CD14-positive monocyte (primary cell): ENCODE results near the gene ANKRD27. TPM values are rescaled to one million over a fixed set of nuclear protein-coding genes. Genes with fewer than 3 reads are reported as not detected.

Source experiments
- DNase-seq, 3 donors: peaks; one replicate each; pipeline ENCODE4 v3.0.0-alpha.2; 2011 to 2022
- H2AFZ ChIP-seq: 2 replicates; pipeline ENCODE4 v1.6.0; 2012; ENCODE audit warnings: mild to moderate bottlenecking, low read depth, low read length, inconsistent platforms; ENCODE audit not compliant: insufficient read depth, poor library complexity, severe bottlenecking
- H3K27ac ChIP-seq, 2 donors: 1 replicate in 1 of 2; 2 replicates in 1 of 2; pipeline ENCODE4 v1.5.1; 2012 to 2013; ENCODE audit warnings: low read length in 2 of 2, control low read depth in 1 of 2, inconsistent platforms in 1 of 2, low read depth in 1 of 2, mild to moderate bottlenecking in 1 of 2
- H3K27me3 ChIP-seq, 2 donors: one replicate each; pipeline versions ENCODE4 v1.6.0 to v1.6.1; 2011 to 2013; ENCODE audit warnings: low read length in 2 of 2; ENCODE audit not compliant: control insufficient read depth in 2 of 2, insufficient read depth in 2 of 2
- H3K36me3 ChIP-seq, 2 donors: replicated peaks in 1 of 2; 1 replicate in 1 of 2; 2 replicates in 1 of 2; pipeline versions ENCODE4 v1.5.1 to v1.6.1; 2012 to 2013; ENCODE audit warnings: low read length in 2 of 2, control low read depth in 1 of 2, inconsistent platforms in 1 of 2, mild to moderate bottlenecking in 1 of 2; ENCODE audit not compliant: insufficient read depth in 2 of 2, control insufficient read depth in 1 of 2
- H3K4me1 ChIP-seq, 2 donors: 1 replicate in 1 of 2; 2 replicates in 1 of 2; pipeline versions ENCODE4 v1.5.1 to v1.6.1; 2012 to 2013; ENCODE audit warnings: low read length in 2 of 2, control low read depth in 1 of 2, inconsistent platforms in 1 of 2, mild to moderate bottlenecking in 1 of 2, moderate library complexity in 1 of 2; ENCODE audit not compliant: insufficient read depth in 2 of 2, control insufficient read depth in 1 of 2
- H3K4me2 ChIP-seq: replicated peaks from 2 replicates; pipeline ENCODE3; 2012; ENCODE audit warnings: low read length, moderate library complexity, mild to moderate bottlenecking; ENCODE audit not compliant: poor library complexity, severe bottlenecking; ENCODE audit errors: extremely low read depth
- H3K4me3 ChIP-seq, 3 experiments: fragments of 200-600 bp in 1 of 3; sonication (generic) in 1 of 3; replicated peaks in 1 of 3; 1 replicate in 2 of 3; 2 replicates in 1 of 3; pipeline ENCODE4 v1.5.1; 2011 to 2013; ENCODE audit warnings: low read length in 3 of 3, mild to moderate bottlenecking in 3 of 3, control low read depth in 2 of 3, low read depth in 2 of 3, inconsistent platforms in 1 of 3, moderate library complexity in 1 of 3
- H3K79me2 ChIP-seq: 2 replicates; pipeline ENCODE4 v1.6.0; 2012; ENCODE audit warnings: mild to moderate bottlenecking, control low read depth, inconsistent platforms, low read length, moderate library complexity; ENCODE audit not compliant: insufficient read depth
- H3K9ac ChIP-seq: 2 replicates; pipeline ENCODE4 v1.6.0; 2017; ENCODE audit warnings: low read length, mild to moderate bottlenecking; ENCODE audit not compliant: insufficient read depth, poor library complexity, severe bottlenecking
- H3K9me3 ChIP-seq, 2 donors: replicated peaks in 1 of 2; 1 replicate in 1 of 2; 2 replicates in 1 of 2; pipeline versions ENCODE4 v1.5.1 to v1.6.1; 2012 to 2013; ENCODE audit warnings: low read length in 2 of 2, control low read depth in 1 of 2; ENCODE audit not compliant: control insufficient read depth in 1 of 2, insufficient read depth in 1 of 2
- H4K20me1 ChIP-seq: 2 replicates; pipeline ENCODE4 v1.6.0; 2012; ENCODE audit warnings: mild to moderate bottlenecking, low read length, control low read depth, moderate library complexity; ENCODE audit not compliant: insufficient read depth
- H3K27ac Mint-ChIP-seq, 7 donors: one replicate each; pipeline ENCODE4 v1.8.0; 2020; ENCODE audit warnings: mild to moderate bottlenecking in 7 of 7, mixed read lengths in 7 of 7, moderate library complexity in 6 of 7, inconsistent platforms in 2 of 7
- H3K27me3 Mint-ChIP-seq, 3 donors: one replicate each; pipeline ENCODE4 v1.8.0; 2021 to 2022; ENCODE audit warnings: low read depth in 3 of 3, mild to moderate bottlenecking in 3 of 3, mixed read lengths in 3 of 3, moderate library complexity in 3 of 3, inconsistent platforms in 1 of 3
- H3K36me3 Mint-ChIP-seq, 2 donors: one replicate each; pipeline ENCODE4 v1.8.0; 2020; ENCODE audit warnings: mixed read lengths in 2 of 2, inconsistent platforms in 1 of 2, mild to moderate bottlenecking in 1 of 2
- H3K4me1 Mint-ChIP-seq: one replicate; pipeline ENCODE4 v1.8.0; 2020; ENCODE audit warnings: mild to moderate bottlenecking, mixed read lengths
- H3K4me3 Mint-ChIP-seq, 2 donors: one replicate each; pipeline ENCODE4 v1.8.0; 2020; ENCODE audit warnings: mild to moderate bottlenecking in 2 of 2, mixed read lengths in 2 of 2, moderate library complexity in 1 of 2
- H3K9me3 Mint-ChIP-seq, 7 donors: one replicate each; pipeline ENCODE4 v1.8.0; 2020 to 2022; ENCODE audit warnings: mixed read lengths in 7 of 7, mild to moderate bottlenecking in 6 of 7, moderate library complexity in 6 of 7, inconsistent platforms in 2 of 7
- WGBS: methylation state at CpG from one replicate; pipeline ENCODE4 v1.1.5; 2013; ENCODE audit warnings: missing lambda C conversion rate; ENCODE audit not compliant: insufficient coverage; 5-methylcytosine and 5-hydroxymethylcytosine counted together
- intact Hi-C, 2 donors: fragments of 100-400 bp; cut with micrococcal nuclease; formaldehyde crosslinking; loops; one replicate each; pipeline versions ENCODE4 v1.15.0 to v1.15.1; 2023
- polyA plus RNA-seq, 3 donors: library from polyadenylated mRNA; depleted of rRNA in 1 of 3; unstranded in 2 of 3; stranded (reverse) in 1 of 3; fragments of 300-500 nt in 2 of 3; fragments of >200 nt in 1 of 3; fragmentation: Illumina TruSeq in 2 of 3; gene quantifications; 1 replicate in 2 of 3; 2 replicates in 1 of 3; pipeline ENCODE4 v1.2.3, GENCODE V29; 2012 to 2021
- small RNA-seq: library from RNA; depleted of rRNA; stranded (forward); fragments of <200 nt; gene quantifications from one replicate; pipeline ENCODE3, GENCODE V24; 2012; ENCODE audit warnings: low read depth; ENCODE audit not compliant: insufficient read length
- TF ChIP-seq, protein P1 (sequence below): fragments of 200-600 bp; IDR thresholded peaks from one replicate; pipeline ENCODE4 v1.8.0; 2022; ENCODE audit warnings: antibody characterized with exemption, mild to moderate bottlenecking

The ANKRD27 gene
- polyA plus RNA-seq, 3 donors = 8.7 to 17.5 (median 14.5) TPM

DNA sequence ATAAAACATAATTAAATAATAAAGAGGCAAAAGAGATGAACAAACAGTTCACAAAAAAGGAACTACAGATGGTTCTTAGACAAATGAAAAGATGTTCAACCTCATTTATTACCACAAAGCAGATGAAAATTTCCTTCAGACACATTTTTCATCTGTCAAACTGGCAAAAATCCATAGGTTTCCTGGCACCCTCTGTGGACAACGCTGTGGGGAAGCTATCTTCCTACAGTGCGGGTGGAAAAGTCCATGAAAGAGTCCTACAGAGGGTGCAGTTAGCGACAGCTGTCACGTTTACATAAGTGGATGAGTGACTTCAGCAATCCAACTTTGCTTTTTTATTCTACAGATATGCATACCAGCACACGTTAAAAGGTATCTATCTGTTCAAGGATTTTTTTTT, 124.3 kb downstream of the ANKRD27 start:
- Histone ChIP-seq H3K4me2 (no peak overlapping the region), H3K9me3 (no peaks in the 10 kb centered on the region), H3K36me3 (no peaks in the 10 kb centered on the region), H3K79me2 (no peaks in the 10 kb centered on the region), H2AFZ (no peak overlapping the region), H3K9ac (no peak overlapping the region), H3K27ac (no peak overlapping the region), H4K20me1 (no peaks in the 10 kb centered on the region), H3K27me3 (no peaks in the 10 kb centered on the region), H3K4me3 (no peak overlapping the region), H3K4me1 (no peaks in the 10 kb centered on the region)
- Mint-ChIP-seq H3K4me1 (no peaks in the 10 kb centered on the region), H3K36me3 (no peaks in the 10 kb centered on the region), H3K27me3 (peaks cover 0 to 10% (median 10%) of the 10 kb centered on the region in 3 donors), H3K4me3 (no peak overlapping the region), H3K27ac (no peak overlapping the region), H3K9me3 (peaks cover 0 to 5% (median 0%) of the 10 kb centered on the region in 7 donors)
- TF ChIP-seq, protein P1, sequence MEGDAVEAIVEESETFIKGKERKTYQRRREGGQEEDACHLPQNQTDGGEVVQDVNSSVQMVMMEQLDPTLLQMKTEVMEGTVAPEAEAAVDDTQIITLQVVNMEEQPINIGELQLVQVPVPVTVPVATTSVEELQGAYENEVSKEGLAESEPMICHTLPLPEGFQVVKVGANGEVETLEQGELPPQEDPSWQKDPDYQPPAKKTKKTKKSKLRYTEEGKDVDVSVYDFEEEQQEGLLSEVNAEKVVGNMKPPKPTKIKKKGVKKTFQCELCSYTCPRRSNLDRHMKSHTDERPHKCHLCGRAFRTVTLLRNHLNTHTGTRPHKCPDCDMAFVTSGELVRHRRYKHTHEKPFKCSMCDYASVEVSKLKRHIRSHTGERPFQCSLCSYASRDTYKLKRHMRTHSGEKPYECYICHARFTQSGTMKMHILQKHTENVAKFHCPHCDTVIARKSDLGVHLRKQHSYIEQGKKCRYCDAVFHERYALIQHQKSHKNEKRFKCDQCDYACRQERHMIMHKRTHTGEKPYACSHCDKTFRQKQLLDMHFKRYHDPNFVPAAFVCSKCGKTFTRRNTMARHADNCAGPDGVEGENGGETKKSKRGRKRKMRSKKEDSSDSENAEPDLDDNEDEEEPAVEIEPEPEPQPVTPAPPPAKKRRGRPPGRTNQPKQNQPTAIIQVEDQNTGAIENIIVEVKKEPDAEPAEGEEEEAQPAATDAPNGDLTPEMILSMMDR = no peak
- DNase-seq = no peak
- intact Hi-C loops = no loop called here
- no CpG with 5 or more reads among the region's 5 CpGs for WGBS

Small RNA genes lying within 50 kb of the gene (small RNA-seq; reads per million reads assigned to genes)
- not detected for gene RN7SL789P
- not detected for gene SNORA68B

Other genes starting within 250 kb of the ANKRD27 start
- 10 to 100 TPM; 41.4 to 84.5 (median 79.9) TPM for gene PDCD5, start 94.0 kb downstream of the ANKRD27 start, polyA plus RNA-seq
- under 1 TPM in 1 of 3 donors, not detected in 2; 0.03 TPM for gene RGS9BP, start 668 bp upstream of the ANKRD27 start, polyA plus RNA-seq
- gene NUDT19, start 16.6 kb upstream of the ANKRD27 start, polyA plus RNA-seq = 1 to 10 TPM; 3.8 to 5.6 (median 4.6) TPM
- gene TDRD12, start 44.6 kb upstream of the ANKRD27 start, polyA plus RNA-seq = under 1 TPM in 1 of 3 donors, not detected in 2; 0.05 TPM
- gene SLC7A9, start 194.6 kb upstream of the ANKRD27 start, polyA plus RNA-seq = under 1 TPM in 1 of 3 donors, not detected in 2; 0.13 TPM